ENCODE data around the gene ASMT. TPM values are rescaled to one million over a fixed set of nuclear protein-coding genes. Genes with fewer than 3 reads are reported as not detected.

ASMT gene
- total RNA-seq, 1 experiment from 2014 or later, result not detected

DNA sequence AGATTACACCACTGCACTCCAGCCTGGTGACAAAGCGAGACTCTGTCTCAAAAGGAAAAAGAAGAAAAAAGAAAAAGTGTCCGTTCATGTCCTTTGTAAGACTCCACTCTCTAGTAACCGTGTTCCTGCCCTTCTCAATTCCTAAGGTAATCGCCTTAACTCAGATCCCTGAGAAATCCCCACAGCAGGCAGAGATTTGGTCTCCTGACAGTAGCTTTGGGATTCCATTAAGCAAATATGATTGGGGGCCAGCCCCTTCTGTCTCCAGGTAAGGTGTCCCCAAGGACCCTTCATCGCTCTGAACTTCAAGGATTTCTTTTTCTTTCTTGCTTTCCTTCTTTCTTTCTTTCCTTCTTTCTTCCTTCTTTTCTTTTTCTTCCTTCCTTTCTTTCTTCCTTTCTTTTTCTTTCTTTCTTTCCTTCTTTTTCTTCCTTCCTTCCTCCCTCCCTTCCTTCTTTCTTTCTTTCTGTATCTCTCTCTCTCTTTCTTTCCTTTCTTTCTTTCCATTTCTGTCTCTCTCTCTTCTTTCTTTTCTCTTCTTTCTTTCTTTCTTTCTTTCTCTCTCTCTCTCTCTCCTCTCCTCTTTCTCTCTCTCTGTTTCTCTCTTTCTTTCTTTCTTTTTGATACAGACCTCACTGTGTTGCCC, 2.1 kb upstream of the ASMT start:
- RAD21 ChIA-PET (ENCODE audit: low non-redundant PET in 1 of 2, low total read pairs in 2 of 2, uncharacterized antibody in 2 of 2, unreplicated experiment in 2 of 2), result no interaction called here
- intact Hi-C loops (cut with micrococcal nuclease), result no loop called here
- H3K4me3 ChIP-seq (replicated peaks in 1 of 2; ENCODE audit: low read depth in 1 of 2, low read length in 2 of 2), result no peak overlapping the region
- no peak overlapping the region for H3K4me2 ChIP-seq (ENCODE audit: low read length)
- TF ChIP-seq RAD21 (IDR thresholded peaks at IDR 0.05; ENCODE audit: low read depth), result no peak
- no peak for TF ChIP-seq SP1 (IDR thresholded peaks at IDR 0.05; ENCODE audit: low read depth)
- no peak for TF ChIP-seq CEBPB (IDR thresholded peaks at IDR 0.05; ENCODE audit: low read depth)
- no peak for TF ChIP-seq EGR1 (IDR thresholded peaks at IDR 0.05; ENCODE audit: low read depth)
- no peak for TF ChIP-seq SIN3A (IDR thresholded peaks at IDR 0.05; ENCODE audit: low read depth)
- TF ChIP-seq SRF (IDR thresholded peaks at IDR 0.05; ENCODE audit: low read depth), result no peak
- no peak for TF ChIP-seq ELF1 (IDR thresholded peaks at IDR 0.05; ENCODE audit: borderline replicate concordance, low read depth)
- no peak for TF ChIP-seq EZH2 (IDR thresholded peaks at IDR 0.05)
- TF ChIP-seq FOSL1 (IDR thresholded peaks at IDR 0.05; ENCODE audit: low read depth), result no peak
- no peaks in the 10 kb centered on the region for H3K9me2 ChIP-seq (ENCODE audit: insufficient read depth)
- ATAC-seq, result no peak
- POLR2A ChIA-PET, result no interaction called here
- CTCF ChIA-PET, result no interaction called here
- no peaks in the 10 kb centered on the region for H3K27me3 ChIP-seq (ENCODE audit: insufficient read depth, low read length)
- DNase-seq (ENCODE audit: low read depth, low spot score), result no peak
- no peaks in the 10 kb centered on the region for H4K20me1 ChIP-seq (ENCODE audit: insufficient read depth)
- H3K36me3 ChIP-seq (ENCODE audit: control insufficient read depth in 1 of 2, insufficient read depth in 2 of 2, low read length in 2 of 2), result no peaks in the 10 kb centered on the region
- no peak overlapping the region for H3K27ac ChIP-seq (ENCODE audit: low read depth, low read length)
- no peak overlapping the region for H3K9ac ChIP-seq (ENCODE audit: low read length)
- no TSS peak for BruUV-seq (replicated peaks)
- no peak overlapping the region for H2AFZ ChIP-seq (ENCODE audit: low read depth, low read length, poor library complexity, severe bottlenecking)
- no peaks in the 10 kb centered on the region for H3K79me2 ChIP-seq (ENCODE audit: insufficient read depth, low read length)
- H3K9me3 ChIP-seq (ENCODE audit: control insufficient read depth in 1 of 2, insufficient read depth in 1 of 2, low read depth in 1 of 2, low read length in 2 of 2), result no peaks in the 10 kb centered on the region
- no peaks in the 10 kb centered on the region for H3K4me1 ChIP-seq (ENCODE audit: control insufficient read depth in 1 of 2, insufficient read depth in 2 of 2, low read length in 2 of 2)

DNA sequence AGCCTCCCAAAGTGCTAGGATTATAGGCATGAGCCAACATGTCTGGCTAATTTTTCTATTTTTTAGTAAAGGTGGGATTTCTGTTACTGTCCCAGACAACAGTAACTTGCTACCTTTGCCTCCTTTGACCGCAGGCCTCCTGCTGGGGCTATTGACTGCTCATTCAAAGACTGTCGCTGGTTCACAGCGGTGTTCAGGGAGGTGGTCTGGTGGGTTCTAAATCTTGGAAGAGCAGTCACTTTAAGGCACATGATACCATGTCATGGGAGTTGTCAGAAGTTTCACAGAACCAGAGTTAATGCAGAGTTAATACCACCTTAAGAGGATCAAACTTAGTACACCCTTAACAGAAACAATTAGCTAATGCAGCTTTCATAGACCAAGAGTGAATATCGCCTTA, 3.8 kb downstream of the ASMT start:
- ChIA-PET POLR2A (no interaction called here), RAD21 (ENCODE audit: low non-redundant PET in 1 of 2, low total read pairs in 2 of 2, uncharacterized antibody in 2 of 2, unreplicated experiment in 2 of 2) (no interaction called here), CTCF (no interaction called here)
- no peaks in the 10 kb centered on the region for H3K9me3 ChIP-seq (ENCODE audit: control insufficient read depth in 1 of 2, insufficient read depth in 1 of 2, low read depth in 1 of 2, low read length in 2 of 2)
- ATAC-seq, result no peak
- intact Hi-C loops (cut with micrococcal nuclease), result no loop called here
- no peaks in the 10 kb centered on the region for H3K9me2 ChIP-seq (ENCODE audit: insufficient read depth)
- no peak overlapping the region for H2AFZ ChIP-seq (ENCODE audit: low read depth, low read length, poor library complexity, severe bottlenecking)
- H3K27me3 ChIP-seq (ENCODE audit: insufficient read depth, low read length), result no peaks in the 10 kb centered on the region
- no peak overlapping the region for H3K4me2 ChIP-seq (ENCODE audit: low read length)
- no peak overlapping the region for H3K27ac ChIP-seq (ENCODE audit: low read depth, low read length)
- no peak for DNase-seq (ENCODE audit: low read depth, low spot score)
- no peaks in the 10 kb centered on the region for H3K79me2 ChIP-seq (ENCODE audit: insufficient read depth, low read length)
- no peaks in the 10 kb centered on the region for H4K20me1 ChIP-seq (ENCODE audit: insufficient read depth)
- H3K4me3 ChIP-seq (replicated peaks in 1 of 2; ENCODE audit: low read depth in 1 of 2, low read length in 2 of 2), result no peak overlapping the region
- H3K36me3 ChIP-seq (ENCODE audit: control insufficient read depth in 1 of 2, insufficient read depth in 2 of 2, low read length in 2 of 2), result no peaks in the 10 kb centered on the region
- H3K9ac ChIP-seq (ENCODE audit: low read length), result no peak overlapping the region
- H3K4me1 ChIP-seq (ENCODE audit: control insufficient read depth in 1 of 2, insufficient read depth in 2 of 2, low read length in 2 of 2), result no peaks in the 10 kb centered on the region
- BruUV-seq (replicated peaks), result no TSS peak
- no peak for TF ChIP-seq POLR2AphosphoS5 (IDR thresholded peaks at IDR 0.05; ENCODE audit: low read depth, low read length)
- no peak for TF ChIP-seq EZH2 (IDR thresholded peaks at IDR 0.05)
- TF ChIP-seq FOSL1 (IDR thresholded peaks at IDR 0.05; ENCODE audit: low read depth), result no peak
- TF ChIP-seq EZH2phosphoT487 (IDR thresholded peaks at IDR 0.05; ENCODE audit: borderline replicate concordance), result no peak
- TF ChIP-seq CEBPB (IDR thresholded peaks at IDR 0.05; ENCODE audit: low read depth), result no peak
- no peak for TF ChIP-seq SIN3A (IDR thresholded peaks at IDR 0.05; ENCODE audit: low read depth)
- TF ChIP-seq, protein P1, sequence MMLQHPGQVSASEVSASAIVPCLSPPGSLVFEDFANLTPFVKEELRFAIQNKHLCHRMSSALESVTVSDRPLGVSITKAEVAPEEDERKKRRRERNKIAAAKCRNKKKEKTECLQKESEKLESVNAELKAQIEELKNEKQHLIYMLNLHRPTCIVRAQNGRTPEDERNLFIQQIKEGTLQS (IDR thresholded peaks at IDR 0.05), result no peak
- no peak for TF ChIP-seq ELF1 (IDR thresholded peaks at IDR 0.05; ENCODE audit: borderline replicate concordance, low read depth)
- TF ChIP-seq, protein P2, sequence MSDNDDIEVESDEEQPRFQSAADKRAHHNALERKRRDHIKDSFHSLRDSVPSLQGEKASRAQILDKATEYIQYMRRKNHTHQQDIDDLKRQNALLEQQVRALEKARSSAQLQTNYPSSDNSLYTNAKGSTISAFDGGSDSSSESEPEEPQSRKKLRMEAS (IDR thresholded peaks at IDR 0.05), result no peak
- no peak for TF ChIP-seq CBX3 (IDR thresholded peaks at IDR 0.05; ENCODE audit: low read depth)
- no peak for TF ChIP-seq SRF (IDR thresholded peaks at IDR 0.05; ENCODE audit: low read depth)
- no peak for TF ChIP-seq YY1 (IDR thresholded peaks at IDR 0.05; ENCODE audit: extremely low read depth, insufficient replicate concordance, low read depth, low read length)
- TF ChIP-seq, protein P3, sequence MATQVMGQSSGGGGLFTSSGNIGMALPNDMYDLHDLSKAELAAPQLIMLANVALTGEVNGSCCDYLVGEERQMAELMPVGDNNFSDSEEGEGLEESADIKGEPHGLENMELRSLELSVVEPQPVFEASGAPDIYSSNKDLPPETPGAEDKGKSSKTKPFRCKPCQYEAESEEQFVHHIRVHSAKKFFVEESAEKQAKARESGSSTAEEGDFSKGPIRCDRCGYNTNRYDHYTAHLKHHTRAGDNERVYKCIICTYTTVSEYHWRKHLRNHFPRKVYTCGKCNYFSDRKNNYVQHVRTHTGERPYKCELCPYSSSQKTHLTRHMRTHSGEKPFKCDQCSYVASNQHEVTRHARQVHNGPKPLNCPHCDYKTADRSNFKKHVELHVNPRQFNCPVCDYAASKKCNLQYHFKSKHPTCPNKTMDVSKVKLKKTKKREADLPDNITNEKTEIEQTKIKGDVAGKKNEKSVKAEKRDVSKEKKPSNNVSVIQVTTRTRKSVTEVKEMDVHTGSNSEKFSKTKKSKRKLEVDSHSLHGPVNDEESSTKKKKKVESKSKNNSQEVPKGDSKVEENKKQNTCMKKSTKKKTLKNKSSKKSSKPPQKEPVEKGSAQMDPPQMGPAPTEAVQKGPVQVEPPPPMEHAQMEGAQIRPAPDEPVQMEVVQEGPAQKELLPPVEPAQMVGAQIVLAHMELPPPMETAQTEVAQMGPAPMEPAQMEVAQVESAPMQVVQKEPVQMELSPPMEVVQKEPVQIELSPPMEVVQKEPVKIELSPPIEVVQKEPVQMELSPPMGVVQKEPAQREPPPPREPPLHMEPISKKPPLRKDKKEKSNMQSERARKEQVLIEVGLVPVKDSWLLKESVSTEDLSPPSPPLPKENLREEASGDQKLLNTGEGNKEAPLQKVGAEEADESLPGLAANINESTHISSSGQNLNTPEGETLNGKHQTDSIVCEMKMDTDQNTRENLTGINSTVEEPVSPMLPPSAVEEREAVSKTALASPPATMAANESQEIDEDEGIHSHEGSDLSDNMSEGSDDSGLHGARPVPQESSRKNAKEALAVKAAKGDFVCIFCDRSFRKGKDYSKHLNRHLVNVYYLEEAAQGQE (IDR thresholded peaks at IDR 0.05; ENCODE audit: low read depth), result no peak
